Measurements from ENCODE around the gene MATN4.

GRCh38 chr20:45346851-45347250, 38.8 kb upstream of the MATN4 start:
- TF ChIP-seq ZNF138 (CRISPR knock-in tag; IDR thresholded peaks at IDR 0.05; ENCODE audit: low read depth) (no peak), KAT7 (CRISPR knock-in tag; IDR thresholded peaks at IDR 0.05; ENCODE audit: borderline replicate concordance) (no peak), STAG1 (CRISPR knock-in tag; IDR thresholded peaks at IDR 0.05) (no peak), NPAS2 (CRISPR knock-in tag; IDR thresholded peaks at IDR 0.05; ENCODE audit: borderline replicate concordance) (no peak), CTCF (CRISPR knock-in tag; IDR thresholded peaks at IDR 0.05) (no peak), JARID2 (CRISPR knock-in tag; IDR thresholded peaks at IDR 0.05; ENCODE audit: insufficient replicate concordance) (no peak), ZBTB26 (CRISPR knock-in tag; IDR thresholded peaks at IDR 0.05; ENCODE audit: borderline replicate concordance) (no peak), KLF6 (CRISPR knock-in tag; IDR thresholded peaks at IDR 0.05) (no peak), ZBTB33 (CRISPR knock-in tag; IDR thresholded peaks at IDR 0.05) (no peak), ZNF790 (CRISPR knock-in tag; IDR thresholded peaks at IDR 0.05; ENCODE audit: borderline replicate concordance) (no peak), MXI1 (IDR thresholded peaks at IDR 0.05; ENCODE audit: borderline replicate concordance, low read depth, low read length) (no peak), ZNF766 (CRISPR knock-in tag; IDR thresholded peaks at IDR 0.05; ENCODE audit: borderline replicate concordance) (no peak), POLR2G (IDR thresholded peaks at IDR 0.05; ENCODE audit: low read depth, low read length) (no peak)
